Neuronal stem cell (in vitro differentiated cells): ENCODE measurements around the gene INTS14.

Experiments
- DNase-seq: peaks from one replicate; pipeline ENCODE4 v3.0.0-alpha.2; 2013; ENCODE audit warnings: low spot score
- H2AFZ ChIP-seq: one replicate; pipeline ENCODE4 v1.6.1; 2013; ENCODE audit warnings: mild to moderate bottlenecking, low read length, inconsistent platforms
- H2AK5ac ChIP-seq: 2 replicates; pipeline ENCODE4 v1.6.1; 2013; ENCODE audit warnings: low read depth, mild to moderate bottlenecking, inconsistent platforms, low read length, moderate library complexity, mixed read lengths
- H2BK120ac ChIP-seq: 2 replicates; pipeline ENCODE4 v1.6.1; 2013; ENCODE audit warnings: low read depth, mild to moderate bottlenecking, inconsistent platforms, low read length, moderate library complexity, mixed read lengths
- H2BK12ac ChIP-seq: one replicate; pipeline ENCODE4 v1.6.1; 2013; ENCODE audit warnings: low read length, inconsistent platforms
- H2BK15ac ChIP-seq: 2 replicates; pipeline ENCODE4 v1.6.1; 2013; ENCODE audit warnings: mild to moderate bottlenecking, low read length, inconsistent platforms, mixed read lengths
- H2BK5ac ChIP-seq: one replicate; pipeline ENCODE4 v1.6.1; 2013; ENCODE audit warnings: inconsistent platforms, mild to moderate bottlenecking, low read length, moderate library complexity
- H3K14ac ChIP-seq: one replicate; pipeline ENCODE4 v1.6.1; 2013; ENCODE audit warnings: low read length, inconsistent platforms
- H3K18ac ChIP-seq: 2 replicates; pipeline ENCODE4 v1.6.1; 2013; ENCODE audit warnings: low read length, inconsistent platforms
- H3K23ac ChIP-seq: 2 replicates; pipeline ENCODE4 v1.6.1; 2013; ENCODE audit warnings: low read depth, mild to moderate bottlenecking, mixed read lengths, low read length, inconsistent platforms; ENCODE audit not compliant: poor library complexity
- H3K27ac ChIP-seq: replicated peaks from 3 replicates; pipeline ENCODE4 v1.5.1; 2013; ENCODE audit warnings: low read length, inconsistent platforms
- H3K27me3 ChIP-seq, 3 experiments: 2 replicates each; pipeline ENCODE4 v1.6.1; 2013; ENCODE audit warnings: low read length in 3 of 3, mild to moderate bottlenecking in 2 of 3, inconsistent platforms in 1 of 3, low read depth in 1 of 3, mixed read lengths in 1 of 3, moderate library complexity in 1 of 3; ENCODE audit not compliant: control insufficient read depth in 3 of 3, insufficient read depth in 3 of 3
- H3K36me3 ChIP-seq, 2 donors: replicated peaks in 1 of 2; 2 replicates each; pipeline ENCODE4 v1.6.1; 2013; ENCODE audit warnings: low read length in 2 of 2; ENCODE audit not compliant: control insufficient read depth in 2 of 2, insufficient read depth in 2 of 2
- H3K4ac ChIP-seq: 2 replicates; pipeline ENCODE4 v1.6.1; 2013; ENCODE audit warnings: inconsistent platforms, mild to moderate bottlenecking, low read length, moderate library complexity
- H3K4me1 ChIP-seq, 2 donors: 1 replicate in 1 of 2; 2 replicates in 1 of 2; pipeline ENCODE4 v1.6.1; 2013; ENCODE audit warnings: low read length in 2 of 2, low read depth in 1 of 2; ENCODE audit not compliant: control insufficient read depth in 2 of 2, insufficient read depth in 1 of 2
- H3K4me2 ChIP-seq: one replicate; pipeline ENCODE4 v1.6.1; 2013; ENCODE audit warnings: mild to moderate bottlenecking, low read length, inconsistent platforms; ENCODE audit not compliant: insufficient read depth, poor library complexity, severe bottlenecking
- H3K4me3 ChIP-seq, 2 donors: 2 replicates each; pipeline ENCODE4 v1.5.1; 2013; ENCODE audit warnings: low read length in 2 of 2, mild to moderate bottlenecking in 2 of 2, inconsistent platforms in 1 of 2, moderate library complexity in 1 of 2
- H3K79me1 ChIP-seq: one replicate; pipeline ENCODE4 v1.6.1; 2013; ENCODE audit warnings: low read depth, mild to moderate bottlenecking, inconsistent platforms, low read length, moderate library complexity
- H3K9ac ChIP-seq: one replicate; pipeline ENCODE4 v1.6.1; 2013; ENCODE audit warnings: mild to moderate bottlenecking, low read depth, low read length, inconsistent platforms; ENCODE audit not compliant: poor library complexity
- H3K9me3 ChIP-seq, 2 donors: replicated peaks in 1 of 2; 2 replicates each; pipeline versions ENCODE3 to v1.6.1; 2013; ENCODE audit warnings: low read length in 2 of 2, mild to moderate bottlenecking in 2 of 2, inconsistent platforms in 1 of 2, low read depth in 1 of 2, mixed read lengths in 1 of 2, moderate library complexity in 1 of 2; ENCODE audit not compliant: control insufficient read depth in 2 of 2, insufficient read depth in 1 of 2
- H4K8ac ChIP-seq: one replicate; pipeline ENCODE4 v1.6.1; 2013; ENCODE audit warnings: low read depth, mild to moderate bottlenecking, inconsistent platforms, low read length, moderate library complexity
- H4K91ac ChIP-seq: one replicate; pipeline ENCODE4 v1.6.1; 2013; ENCODE audit warnings: low read length, low read depth, mild to moderate bottlenecking, inconsistent platforms; ENCODE audit not compliant: poor library complexity
- WGBS, 2 donors: extraction: QIAGEN DNeasy Blood & Tissue Kit; methylation state at CpG; one replicate each; pipeline ENCODE4 v1.1.7; 2013; ENCODE audit warnings: missing lambda C conversion rate in 2 of 2, mixed read lengths in 1 of 2; ENCODE audit not compliant: insufficient read length in 2 of 2, insufficient replicate concordance in 1 of 2; ENCODE audit errors: extremely low coverage in 2 of 2; 5-methylcytosine and 5-hydroxymethylcytosine counted together

INTS14 gene

DNA sequence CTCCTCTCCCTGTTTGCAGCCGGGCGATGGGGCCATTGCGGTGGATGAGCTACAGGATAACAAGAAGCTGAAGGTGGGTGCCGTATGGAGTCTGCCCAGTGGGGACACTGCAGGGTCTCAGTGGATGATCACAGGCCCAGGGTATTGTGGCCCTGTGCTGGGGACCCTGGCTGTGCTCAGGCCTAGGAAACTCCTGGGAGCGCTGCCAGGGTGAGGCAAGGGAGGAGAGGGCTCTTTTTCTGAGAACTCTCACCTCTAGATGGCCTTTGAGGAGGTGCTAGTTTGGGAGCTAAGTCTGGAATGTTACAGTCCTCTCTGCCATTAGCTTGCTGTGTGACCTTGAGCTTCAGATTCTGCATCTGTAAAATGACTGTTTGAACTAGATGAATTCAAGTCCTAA is 27.2 kb upstream of the INTS14 start:
- Histone ChIP-seq H2BK15ac (no peak overlapping the region), H3K27me3 (no peaks in the 10 kb centered on the region), H3K27ac (no peak overlapping the region), H3K23ac (no peak overlapping the region), H3K79me1 (no peaks in the 10 kb centered on the region), H3K4me1 (peaks cover 0 to 1% of the 10 kb centered on the region in 2 donors), H4K8ac (no peak overlapping the region), H2AK5ac (no peak overlapping the region), H2BK12ac (no peak overlapping the region), H2AFZ (peak overlapping the region; percentile 15), H3K14ac (no peak overlapping the region), H3K4ac (no peak overlapping the region), H3K4me2 (no peak overlapping the region), H3K36me3 (no peaks in the 10 kb centered on the region), H3K18ac (no peak overlapping the region), H3K9me3 (no peaks in the 10 kb centered on the region), H2BK120ac (no peak overlapping the region), H3K4me3 (no peak overlapping the region), H3K9ac (no peak overlapping the region), H4K91ac (no peak overlapping the region), H2BK5ac (no peak overlapping the region)
- WGBS, 2 donors, result no CpG with 5 or more reads among the region's 5 CpGs
- DNase-seq, result no peak

DNA sequence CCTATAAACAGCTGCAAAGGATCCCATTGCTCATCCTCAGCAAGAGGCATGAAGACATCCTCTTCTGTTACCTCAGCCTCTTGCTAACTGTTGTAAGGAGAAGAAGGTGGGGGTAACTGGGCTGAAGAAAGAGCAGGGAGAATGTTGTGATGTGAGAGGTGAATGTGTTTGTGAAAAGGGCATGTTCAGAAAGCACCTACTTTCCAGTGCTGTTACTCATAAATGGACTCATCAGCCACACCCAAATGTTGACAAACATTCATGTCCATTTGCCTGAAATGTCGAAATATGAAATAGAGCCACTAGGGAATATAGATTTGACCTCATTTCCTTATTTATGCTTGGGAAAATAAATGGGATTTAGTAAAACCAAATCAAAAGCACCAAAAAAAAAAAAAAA is 23.4 kb upstream of the INTS14 start:
- Histone ChIP-seq H2AFZ (no peak overlapping the region), H3K4me1 (peaks cover 0 to 1% of the 10 kb centered on the region in 2 donors), H2BK15ac (no peak overlapping the region), H4K91ac (no peak overlapping the region), H3K9ac (no peak overlapping the region), H2BK120ac (no peak overlapping the region), H2BK5ac (no peak overlapping the region), H3K18ac (no peak overlapping the region), H3K14ac (no peak overlapping the region), H3K23ac (no peak overlapping the region), H3K27ac (no peak overlapping the region), H3K79me1 (no peaks in the 10 kb centered on the region), H2BK12ac (no peak overlapping the region), H4K8ac (no peak overlapping the region), H3K4me2 (no peak overlapping the region), H3K36me3 (no peaks in the 10 kb centered on the region), H3K9me3 (no peaks in the 10 kb centered on the region), H3K4ac (no peak overlapping the region), H2AK5ac (no peak overlapping the region), H3K27me3 (no peaks in the 10 kb centered on the region), H3K4me3 (no peak overlapping the region)
- no CpG with 5 or more reads among the region's 1 CpG for WGBS, 2 donors
- DNase-seq, result no peak

DNA sequence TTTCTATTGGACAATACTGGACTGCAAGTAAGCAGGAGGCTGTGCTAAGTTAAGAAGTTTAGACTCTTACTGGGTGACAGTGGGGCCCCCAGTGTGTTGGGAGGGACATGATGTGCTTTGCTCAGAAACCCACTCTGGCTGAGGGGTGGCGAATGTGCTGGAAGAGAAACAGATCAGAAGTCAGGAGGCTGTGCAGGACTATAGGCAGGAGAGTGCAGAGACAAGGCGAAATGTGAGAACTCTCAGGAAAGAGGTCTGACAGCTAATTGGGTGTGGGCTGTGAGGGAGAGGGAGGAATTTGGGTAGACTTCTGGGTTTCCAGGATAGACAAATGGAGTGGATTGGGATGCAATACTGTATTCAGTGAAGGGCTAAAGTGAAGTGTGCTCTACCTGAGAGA is 22.8 kb upstream of the INTS14 start:
- no peak overlapping the region for H3K4me2 ChIP-seq
- no peak overlapping the region for H3K4ac ChIP-seq
- no peak overlapping the region for H2BK5ac ChIP-seq
- H2BK12ac ChIP-seq, result no peak overlapping the region
- H3K27me3 ChIP-seq, result no peaks in the 10 kb centered on the region
- no CpG with 5 or more reads among the region's 2 CpGs for WGBS, 2 donors
- no peaks in the 10 kb centered on the region for H3K9me3 ChIP-seq
- no peaks in the 10 kb centered on the region for H3K36me3 ChIP-seq
- H2AK5ac ChIP-seq, result no peak overlapping the region
- H3K79me1 ChIP-seq, result no peaks in the 10 kb centered on the region
- peaks cover 0 to 1% of the 10 kb centered on the region in 2 donors for H3K4me1 ChIP-seq
- no peak overlapping the region for H3K4me3 ChIP-seq
- no peak overlapping the region for H4K8ac ChIP-seq
- H3K9ac ChIP-seq, result no peak overlapping the region
- H4K91ac ChIP-seq, result no peak overlapping the region
- no peak overlapping the region for H3K14ac ChIP-seq
- H3K18ac ChIP-seq, result no peak overlapping the region
- H2BK15ac ChIP-seq, result no peak overlapping the region
- no peak overlapping the region for H3K27ac ChIP-seq
- no peak overlapping the region for H2AFZ ChIP-seq
- no peak overlapping the region for H3K23ac ChIP-seq
- DNase-seq, result no peak
- no peak overlapping the region for H2BK120ac ChIP-seq

- Histone ChIP-seq H4K91ac (no peak overlapping the region), H3K18ac (no peak overlapping the region), H3K4me1 (peaks cover 0 to 1% of the 10 kb centered on the region in 2 donors), H3K4me3 (no peak overlapping the region), H2AK5ac (no peak overlapping the region), H3K27me3 (no peaks in the 10 kb centered on the region), H3K36me3 (no peaks in the 10 kb centered on the region), H3K79me1 (no peaks in the 10 kb centered on the region), H3K27ac (no peak overlapping the region), H4K8ac (no peak overlapping the region), H2BK12ac (no peak overlapping the region), H3K23ac (no peak overlapping the region), H2BK15ac (no peak overlapping the region), H3K4me2 (no peak overlapping the region), H3K9me3 (no peaks in the 10 kb centered on the region), H3K9ac (no peak overlapping the region), H3K4ac (no peak overlapping the region), H2AFZ (no peak overlapping the region), H2BK120ac (no peak overlapping the region), H3K14ac (no peak overlapping the region), H2BK5ac (no peak overlapping the region)
- no peak for DNase-seq
- WGBS, 2 donors, result no CpG with 5 or more reads among the region's 4 CpGs
Observed at GRCh38 chr15:65632780-65633375, 21.9 kb upstream of the INTS14 start.
